ENCODE results near the gene TIAM2.

- TF ChIP-seq ATF3 (IDR thresholded peaks at IDR 0.05) (no peak), ATF3 (CRISPR knock-in tag; conservative IDR thresholded peaks at IDR 0.05) (no peak), ZNF175 (CRISPR knock-in tag; IDR thresholded peaks at IDR 0.05; ENCODE audit: low read depth) (no peak), ZNF24 (IDR thresholded peaks at IDR 0.05) (no peak)
- TF ChIP-seq, protein P1, sequence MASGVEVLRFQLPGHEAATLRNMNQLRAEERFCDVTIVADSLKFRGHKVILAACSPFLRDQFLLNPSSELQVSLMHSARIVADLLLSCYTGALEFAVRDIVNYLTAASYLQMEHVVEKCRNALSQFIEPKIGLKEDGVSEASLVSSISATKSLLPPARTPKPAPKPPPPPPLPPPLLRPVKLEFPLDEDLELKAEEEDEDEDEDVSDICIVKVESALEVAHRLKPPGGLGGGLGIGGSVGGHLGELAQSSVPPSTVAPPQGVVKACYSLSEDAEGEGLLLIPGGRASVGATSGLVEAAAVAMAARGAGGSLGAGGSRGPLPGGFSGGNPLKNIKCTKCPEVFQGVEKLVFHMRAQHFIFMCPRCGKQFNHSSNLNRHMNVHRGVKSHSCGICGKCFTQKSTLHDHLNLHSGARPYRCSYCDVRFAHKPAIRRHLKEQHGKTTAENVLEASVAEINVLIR (CRISPR knock-in tag; IDR thresholded peaks at IDR 0.05), result no peak
Observed at GRCh38 chr6:155150967-155151671, 156.0 kb downstream of the TIAM2 start.

All from K562 (cell line).